Breast epithelium (tissue), 3 donors: Measurements from ENCODE around the gene METTL2B.

ENCODE experiments used
- CTCF ChIP-seq, 3 donors: fragments of 450-650 bp; IDR thresholded peaks; one replicate each; pipeline ENCODE4 v1.5.1; 2016 to 2017; ENCODE audit warnings: antibody characterized with exemption in 3 of 3, mild to moderate bottlenecking in 3 of 3, moderate library complexity in 3 of 3
- POLR2A ChIP-seq: fragments of 450-650 bp; IDR thresholded peaks from one replicate; pipeline ENCODE4 v1.6.1; 2016; ENCODE audit warnings: antibody characterized with exemption, mild to moderate bottlenecking, moderate library complexity

GRCh38 chr7:128462460-128462859 is 14.1 kb upstream of the METTL2B start:
- TF ChIP-seq CTCF (IDR thresholded peaks at IDR 0.05) (no peak), POLR2A (no peak)
